HTERT RPE-1 (cell line): Measurements from ENCODE around the gene SF3B2.

ENCODE experiments used
- in situ Hi-C: fragments of 300-500 bp; cut with MboI; formaldehyde crosslinking; loops from 4 replicates; pipeline ENCODE4 v1.14.3; 2020; ENCODE audit warnings: low sequenced_read_pairs

SF3B2 gene

DNA sequence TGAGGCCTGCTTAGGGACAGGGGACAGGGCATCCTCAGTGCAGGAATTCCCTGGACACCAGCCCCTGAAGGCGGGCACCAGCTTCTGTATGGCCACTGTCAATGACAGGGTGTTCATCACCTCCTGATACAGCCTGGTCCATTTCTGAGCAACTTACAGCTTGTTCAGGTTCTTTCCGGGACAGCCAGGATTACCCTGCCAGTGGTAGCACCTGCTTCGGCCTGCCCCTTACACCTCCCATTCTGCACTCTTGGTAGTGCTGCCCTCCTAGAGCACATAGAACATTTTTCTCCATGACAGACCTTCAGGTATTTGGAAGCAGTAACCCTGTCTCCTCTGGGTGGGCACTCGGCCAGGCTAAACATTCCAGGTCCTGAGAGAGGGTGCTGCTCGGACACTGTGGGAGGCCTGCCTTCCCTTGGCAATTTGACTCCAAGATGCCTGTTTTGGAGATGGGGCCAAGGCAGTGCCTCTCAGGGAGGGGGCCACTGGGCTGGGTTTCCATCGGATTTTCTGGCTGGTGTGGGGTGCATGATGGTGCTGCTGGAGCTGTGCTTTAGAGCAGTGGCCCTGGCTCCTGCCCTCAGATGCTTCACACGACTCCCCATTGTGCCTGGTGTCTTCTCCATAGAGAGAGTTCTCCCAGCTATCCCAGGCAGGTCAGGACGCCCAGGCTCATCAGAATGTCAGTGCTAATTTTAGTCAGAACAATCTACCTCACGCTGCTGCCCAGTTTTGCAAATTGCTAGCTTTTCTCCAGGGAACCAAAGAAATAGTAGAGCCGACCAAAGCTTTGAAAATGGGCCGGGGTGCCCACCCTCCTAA lies 4.4 kb upstream of the SF3B2 start:
- in situ Hi-C loops: no loop called here

DNA sequence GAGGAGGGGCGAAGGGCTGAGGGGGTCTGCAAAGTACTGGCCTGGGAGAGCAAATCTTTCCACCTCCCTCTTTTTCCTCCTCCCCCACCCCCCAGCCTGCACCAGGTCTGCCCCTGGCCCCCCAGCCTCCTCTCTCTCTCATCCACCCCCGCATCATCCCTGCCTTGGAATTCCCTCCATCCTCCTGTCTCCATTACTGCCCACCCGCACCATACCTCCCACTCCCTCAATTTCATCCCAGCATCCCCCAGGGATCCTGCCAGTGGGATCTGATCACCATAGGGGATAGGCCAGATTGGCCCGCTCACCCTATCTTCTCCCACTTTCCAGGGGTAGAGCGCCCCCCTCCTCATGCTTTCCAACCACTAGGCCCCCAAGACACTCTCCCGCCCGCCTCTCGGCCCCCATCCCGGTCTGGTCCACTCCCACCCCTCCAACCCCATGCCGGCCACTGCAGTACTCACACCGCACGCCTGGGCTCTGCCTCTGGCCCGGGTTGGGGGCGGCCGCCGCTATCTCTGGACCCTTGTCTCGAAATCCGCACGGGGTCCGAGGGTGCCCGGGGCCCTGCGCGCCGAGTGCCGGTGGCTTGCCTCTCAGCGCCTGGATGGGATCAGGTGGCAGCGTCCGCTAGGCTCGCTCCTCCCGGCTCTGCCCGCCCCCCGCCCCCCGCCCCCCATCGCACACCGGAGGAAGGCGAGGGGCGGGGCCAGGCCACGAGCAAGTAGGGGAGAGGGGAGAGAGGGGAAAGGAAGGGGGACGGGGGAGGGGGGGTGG lies 3.4 kb upstream of the SF3B2 start, which contains the start of gene GAL3ST3:
GAL3ST3 (minus strand) TSS at position 615 of the 777 bp plus-strand sequence. CDS start 3,746 bp downstream, outside the sequence.
- in situ Hi-C loops: no loop called here

DNA sequence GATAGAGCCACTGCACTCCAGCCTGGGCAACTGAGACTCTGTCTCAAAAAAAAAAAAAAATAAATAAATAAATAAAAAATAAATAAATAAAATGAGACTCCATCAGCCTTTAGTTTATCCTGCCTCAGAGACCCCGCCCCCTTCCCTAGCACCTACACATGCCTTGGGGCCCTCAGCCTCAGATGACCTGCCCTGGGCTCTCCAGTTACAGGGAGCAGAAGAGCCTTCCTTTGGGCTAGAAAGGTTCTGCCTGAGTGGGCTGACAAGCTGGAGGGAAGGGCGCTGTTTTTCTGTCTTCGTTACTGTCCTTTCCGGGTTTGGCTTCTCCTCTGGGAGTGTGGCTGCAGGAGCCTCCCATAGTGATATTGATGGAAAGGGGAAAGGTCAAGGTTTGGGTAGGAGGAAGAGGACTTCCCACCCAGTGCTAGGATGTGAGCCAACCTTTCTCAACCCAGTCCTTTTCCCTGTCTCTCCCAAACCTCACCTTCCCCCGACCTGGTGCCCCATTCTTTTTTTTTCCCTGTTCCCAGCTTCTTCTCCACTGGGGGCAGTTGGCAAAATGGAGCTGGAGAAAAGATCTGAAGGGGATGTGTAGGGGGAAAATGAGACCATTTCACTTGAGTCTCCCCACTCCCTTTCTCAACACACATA lies 1.5 kb upstream of the SF3B2 start:
- in situ Hi-C loops: no loop called here

DNA sequence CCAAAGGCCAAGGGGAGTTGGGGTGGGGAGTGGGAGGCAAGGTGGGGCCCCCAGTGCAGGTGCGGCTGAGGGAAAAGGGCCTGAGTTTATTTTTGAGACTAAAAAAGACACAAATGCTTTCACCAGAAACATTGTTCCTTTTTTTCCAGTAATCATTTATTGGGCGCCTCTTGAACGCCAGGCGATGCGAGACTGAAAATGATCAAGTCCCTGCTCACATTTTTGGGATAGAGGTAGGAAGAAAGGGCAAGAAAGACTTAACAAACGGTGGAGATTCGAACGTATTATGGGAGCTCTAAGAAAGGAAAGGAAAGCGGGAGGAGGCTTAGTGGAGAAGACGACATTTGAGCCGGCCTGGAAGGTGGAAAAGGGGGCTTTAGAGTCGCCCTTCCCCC lies 796 bp upstream of the SF3B2 start:
- in situ Hi-C loops: no loop called here

DNA sequence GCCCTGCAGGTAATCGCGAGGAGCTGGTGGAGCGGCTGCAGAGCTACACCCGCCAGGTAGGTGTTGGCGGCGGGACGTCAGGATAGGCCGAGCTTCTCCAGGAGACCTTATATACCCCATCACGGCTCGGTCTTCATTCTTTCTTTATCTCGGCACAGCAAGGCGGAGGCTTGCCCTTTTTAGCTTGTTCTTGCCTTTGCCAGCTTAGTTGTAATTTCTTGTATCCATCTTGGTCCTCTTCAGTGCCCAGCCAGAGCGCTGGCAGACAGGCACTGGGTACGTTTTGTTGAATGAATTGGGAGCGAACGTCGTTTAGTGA lies 459 bp downstream of the SF3B2 start:
- in situ Hi-C loops: no loop called here

- in situ Hi-C loops: no loop called here
Observed at GRCh38 chr11:66055021-66055420, 2.9 kb downstream of the SF3B2 start.

- in situ Hi-C loops: no loop called here
Observed at GRCh38 chr11:66056501-66056900, 4.3 kb downstream of the SF3B2 start.

DNA sequence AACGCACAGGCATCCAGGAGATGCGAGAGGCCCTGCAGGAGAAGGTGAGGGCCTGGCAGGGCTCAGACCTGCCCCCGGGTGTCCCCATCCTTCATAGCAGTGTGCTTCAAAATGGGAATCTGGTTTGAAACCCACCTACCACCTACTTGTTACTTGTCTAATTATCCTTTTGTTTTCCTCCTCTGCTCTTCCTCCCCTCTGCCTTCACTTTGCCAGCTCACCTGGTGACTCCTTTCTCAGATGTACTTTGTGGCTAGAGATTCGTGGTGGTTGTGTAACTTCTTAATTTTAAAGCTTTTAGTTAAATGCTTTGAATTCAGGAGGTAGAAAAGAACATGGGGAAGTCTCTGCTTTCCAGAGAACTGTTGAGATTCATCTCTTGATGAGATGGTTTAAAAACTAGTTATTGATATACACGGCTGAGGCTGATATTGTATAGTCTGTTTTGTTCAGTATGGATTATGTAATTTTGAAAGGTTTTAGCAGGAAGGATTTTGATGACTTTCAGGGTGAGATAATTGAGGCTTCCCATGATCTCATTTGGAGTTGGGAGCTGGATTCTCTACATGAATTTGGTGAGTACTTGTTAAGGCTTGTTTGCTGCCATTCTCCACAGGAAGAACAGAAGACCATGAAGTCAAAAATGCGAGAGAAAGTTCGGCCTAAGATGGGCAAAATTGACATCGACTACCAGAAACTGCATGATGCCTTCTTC lies 8.0 kb downstream of the SF3B2 start:
- in situ Hi-C loops: no loop called here

DNA sequence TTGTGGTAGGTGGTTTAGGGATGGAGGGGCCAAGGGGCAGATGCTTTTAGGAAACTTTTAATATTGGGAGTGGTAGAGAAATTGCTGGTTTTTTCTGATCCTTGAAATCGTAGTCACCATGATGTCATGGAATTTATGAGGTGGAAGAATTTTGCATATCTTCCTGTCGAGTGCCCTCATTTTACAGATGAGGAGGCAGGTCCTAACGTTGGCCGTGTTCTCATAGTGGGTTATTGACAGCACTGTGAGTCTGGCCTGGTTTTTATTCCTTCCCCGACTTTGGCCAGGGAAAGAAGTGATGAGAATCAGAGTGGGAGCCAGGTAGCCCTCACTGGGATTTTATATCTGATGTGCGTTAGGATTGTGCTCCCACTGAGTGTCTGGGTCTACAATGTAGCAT lies 9.1 kb downstream of the SF3B2 start:
- in situ Hi-C loops: no loop called here

GRCh38 chr11:66062408-66062807 lies 10.2 kb downstream of the SF3B2 start:
- in situ Hi-C loops: no loop called here

DNA sequence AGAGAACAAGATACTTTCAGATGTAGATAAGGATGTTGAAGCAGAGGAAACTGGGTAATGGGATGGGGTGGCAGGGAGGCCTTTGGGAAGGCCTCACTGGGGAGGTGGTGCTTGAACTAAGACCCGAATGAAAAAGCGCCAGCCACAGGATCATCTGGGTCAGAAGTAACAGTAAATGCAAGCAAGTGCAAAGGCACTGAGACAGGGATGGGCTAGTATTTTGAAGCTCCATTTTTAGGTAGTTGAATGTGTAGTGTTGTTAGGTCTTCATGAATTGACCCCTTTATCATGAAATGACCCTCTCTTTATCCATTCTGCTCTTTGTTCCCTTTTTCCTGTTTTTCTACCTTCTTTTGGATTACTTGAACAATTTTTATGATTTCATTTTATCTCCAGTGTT lies 11.7 kb downstream of the SF3B2 start:
- in situ Hi-C loops: no loop called here

- in situ Hi-C loops: no loop called here
Observed at GRCh38 chr11:66064571-66064970, 12.4 kb downstream of the SF3B2 start.

- in situ Hi-C loops: no loop called here
Observed at GRCh38 chr11:66066751-66067150, 14.6 kb downstream of the SF3B2 start.

- in situ Hi-C loops: no loop called here
Observed at GRCh38 chr11:66067640-66068039, 15.5 kb downstream of the SF3B2 start.

DNA sequence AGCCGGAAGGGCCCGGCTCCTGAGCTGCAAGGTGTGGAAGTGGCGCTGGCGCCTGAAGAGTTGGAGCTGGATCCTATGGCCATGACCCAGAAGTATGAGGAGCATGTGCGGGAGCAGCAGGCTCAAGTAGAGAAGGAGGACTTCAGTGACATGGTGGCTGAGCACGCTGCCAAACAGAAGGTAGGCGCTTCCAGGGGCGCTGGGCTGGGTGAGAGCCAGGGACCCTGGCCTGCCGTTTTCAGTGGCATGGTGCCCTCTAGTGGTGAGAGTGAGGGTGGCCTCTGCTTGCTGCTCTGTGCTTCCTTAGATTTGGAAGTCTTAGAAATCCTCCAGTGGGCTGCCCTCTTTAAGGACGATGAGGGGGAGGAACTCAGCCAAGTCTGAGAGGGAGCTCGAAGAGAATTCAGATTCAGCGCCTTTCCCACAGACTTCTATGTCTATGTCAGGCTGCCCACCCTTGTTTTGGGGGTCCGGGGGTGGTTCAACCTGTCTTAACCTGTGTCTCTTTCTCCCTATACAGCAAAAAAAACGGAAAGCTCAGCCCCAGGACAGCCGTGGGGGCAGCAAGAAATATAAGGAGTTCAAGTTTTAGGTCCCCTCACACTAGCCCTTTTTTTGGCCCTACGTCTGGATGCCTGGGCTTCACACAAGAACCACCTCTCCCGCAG lies 16.1 kb downstream of the SF3B2 start:
- in situ Hi-C loops: no loop called here

DNA sequence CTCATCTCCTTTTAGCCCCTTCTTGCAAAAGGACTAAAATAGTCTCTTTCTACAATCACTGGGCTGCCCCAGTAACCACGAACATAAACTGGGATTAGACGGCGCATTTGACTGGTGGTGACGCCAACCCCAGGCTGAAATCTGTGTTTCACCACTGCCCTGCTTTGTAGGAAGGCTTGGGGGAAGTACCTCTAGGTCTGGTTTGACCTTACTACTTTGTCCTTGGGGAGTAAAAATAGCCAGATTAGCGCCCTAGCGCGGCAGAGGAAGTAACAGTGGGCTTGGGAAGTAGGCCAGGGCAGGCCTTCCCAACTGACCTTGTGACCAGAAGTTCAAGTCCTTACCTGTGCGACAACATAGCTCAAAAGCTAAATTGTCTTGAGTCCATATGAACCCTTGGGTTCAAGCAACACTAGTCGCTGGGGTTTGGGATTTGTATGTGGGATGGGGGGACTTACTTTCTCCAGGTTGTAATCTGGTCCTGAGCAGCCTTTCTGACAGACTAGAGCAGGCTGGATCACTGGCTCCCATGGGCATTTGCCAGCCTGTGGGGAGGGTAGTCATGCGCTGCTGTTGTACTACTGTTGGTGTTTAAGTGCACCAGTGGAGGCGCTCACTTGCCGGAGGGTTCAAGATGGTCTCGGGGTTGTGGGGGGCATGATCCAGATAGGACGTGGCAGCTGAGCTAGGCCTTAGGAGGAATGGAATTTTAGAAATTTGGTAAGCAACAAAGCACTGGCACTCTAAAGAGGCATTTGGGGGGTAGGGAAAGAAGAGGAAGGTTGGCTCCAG lies 17.0 kb downstream of the SF3B2 start:
- in situ Hi-C loops: no loop called here

- in situ Hi-C loops: no loop called here
Observed at GRCh38 chr11:66069715-66070603, 17.8 kb downstream of the SF3B2 start, which contains the start of gene PACS1. TSS of gene PACS1 (plus strand) at chr11:66070272. CDS start at chr11:66070487, 215 bp downstream.

DNA sequence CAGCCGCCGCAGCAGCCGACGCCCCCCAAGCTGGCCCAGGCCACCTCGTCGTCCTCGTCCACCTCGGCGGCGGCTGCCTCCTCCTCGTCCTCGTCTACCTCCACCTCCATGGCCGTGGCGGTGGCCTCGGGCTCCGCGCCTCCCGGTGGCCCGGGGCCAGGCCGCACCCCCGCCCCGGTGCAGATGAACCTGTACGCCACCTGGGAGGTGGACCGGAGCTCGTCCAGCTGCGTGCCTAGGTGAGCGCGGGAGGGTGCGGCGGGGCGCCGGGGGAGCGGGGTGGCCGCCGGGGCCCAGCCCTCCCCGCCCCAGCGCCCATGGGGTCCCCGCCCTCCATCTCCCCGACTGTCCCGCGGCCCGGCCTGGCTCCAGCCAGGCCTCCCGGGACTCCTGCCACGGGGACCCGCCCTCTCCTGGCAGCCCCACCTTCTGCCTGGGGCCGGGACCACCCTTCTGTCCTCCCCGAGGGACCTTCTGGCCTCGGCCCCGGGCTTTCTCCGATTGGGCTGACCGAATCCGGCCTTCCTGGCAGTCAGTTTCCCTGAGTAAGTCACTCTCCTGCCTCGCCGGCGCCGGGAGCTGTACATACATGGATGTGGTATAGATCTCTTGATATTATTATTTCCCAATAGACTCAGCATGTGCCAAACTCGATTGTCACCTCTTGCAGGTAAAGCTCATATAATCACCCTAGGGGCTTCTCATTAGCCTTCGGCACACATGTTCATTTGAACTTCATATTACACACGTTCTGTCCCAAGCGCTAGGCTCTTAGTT lies 18.6 kb downstream of the SF3B2 start:
- in situ Hi-C loops: no loop called here
